Measurements from ENCODE around the gene IAPP. TPM values are rescaled to one million over a fixed set of nuclear protein-coding genes. Genes with fewer than 3 reads are reported as not detected.

Gene IAPP
- total RNA-seq, 1 donor from 2014 or later, result not detected

GRCh38 chr12:21337453-21337852 is 35.2 kb upstream of the IAPP start:
- TF ChIP-seq CTCF (conservative IDR thresholded peaks at IDR 0.05; ENCODE audit: low read depth, low read length), result no peak
- DNase-seq (ENCODE audit: low read depth), result no peak
- no peak overlapping the region for H3K4me3 ChIP-seq (ENCODE audit: low read depth, low read length)

GRCh38 chr12:21337959-21338744 is 34.5 kb upstream of the IAPP start:
- TF ChIP-seq CTCF (conservative IDR thresholded peaks at IDR 0.05; ENCODE audit: low read depth, low read length), result no peak
- DNase-seq (ENCODE audit: low read depth), result no peak
- H3K4me3 ChIP-seq (ENCODE audit: low read depth, low read length), result no peak overlapping the region

- no peak for DNase-seq (ENCODE audit: low read depth)
- no peak for TF ChIP-seq CTCF (conservative IDR thresholded peaks at IDR 0.05; ENCODE audit: low read depth, low read length)
- H3K4me3 ChIP-seq (ENCODE audit: low read depth, low read length), result no peak overlapping the region
These were observed 32.8 kb upstream of the IAPP start for GRCh38 chr12:21339921-21340320.

- no peak for DNase-seq (ENCODE audit: low read depth)
- TF ChIP-seq CTCF (conservative IDR thresholded peaks at IDR 0.05; ENCODE audit: low read depth, low read length), result no peak
- H3K4me3 ChIP-seq (ENCODE audit: low read depth, low read length), result no peak overlapping the region
These were observed 32.3 kb upstream of the IAPP start for GRCh38 chr12:21340403-21340802.

- TF ChIP-seq CTCF (conservative IDR thresholded peaks at IDR 0.05; ENCODE audit: low read depth, low read length), result no peak
These were observed 30.9 kb upstream of the IAPP start for GRCh38 chr12:21341769-21342168.

GRCh38 chr12:21343636-21344035 is 29.1 kb upstream of the IAPP start:
- no peak overlapping the region for H3K4me3 ChIP-seq (ENCODE audit: low read depth, low read length)
- DNase-seq (ENCODE audit: low read depth), result no peak
- TF ChIP-seq CTCF (conservative IDR thresholded peaks at IDR 0.05; ENCODE audit: low read depth, low read length), result no peak

More at GRCh38 chr12:21341769-21342168, 30.9 kb upstream of the IAPP start:
- H3K4me3 ChIP-seq (ENCODE audit: low read depth, low read length), result no peak overlapping the region
- DNase-seq (ENCODE audit: low read depth), result no peak

All from epithelial cell of proximal tubule (primary cell).